B cell (primary cell): ENCODE results near the gene NOSTRIN. TPM values are rescaled to one million over a fixed set of nuclear protein-coding genes. Genes with fewer than 3 reads are reported as not detected.

Source experiments
- ATAC-seq: fragments of 200-7000 bp; cut with Tn5 transposase; one replicate; pipeline ENCODE4 v1.10.0; 2021; ENCODE audit warnings: low read depth, mild to moderate bottlenecking, moderate number of reproducible peaks, moderate library complexity
- CTCF ChIA-PET: fragments of 350-600 bp; sonication (Branson Sonifier 250); formaldehyde crosslinking; loops from one replicate; lab custom pipeline; 2021; ENCODE audit warnings: antibody characterized with exemption, inconsistent platforms; lab: Charles Lee
- POLR2A ChIA-PET: fragments of 350-600 bp; sonication (Branson Sonifier 250); formaldehyde crosslinking; loops from one replicate; lab custom pipeline; 2021; ENCODE audit warnings: antibody characterized with exemption; lab: Charles Lee
- DNase-seq: peaks from one replicate; pipeline ENCODE4 v3.0.0; 2013
- H2AFZ ChIP-seq: 2 replicates; pipeline ENCODE4 v1.6.1; 2012; ENCODE audit warnings: mild to moderate bottlenecking, low read depth, low read length; ENCODE audit not compliant: insufficient read depth, poor library complexity, severe bottlenecking
- H3K27ac ChIP-seq, 2 donors: 1 replicate in 1 of 2; 2 replicates in 1 of 2; pipeline ENCODE4 v1.5.1; 2012 to 2013; ENCODE audit warnings: low read length in 2 of 2, mild to moderate bottlenecking in 2 of 2, moderate library complexity in 1 of 2
- H3K27me3 ChIP-seq, 4 experiments: fragments of 200-600 bp in 1 of 4; sonication (generic) in 1 of 4; replicated peaks in 1 of 4; 1 replicate in 2 of 4; 2 replicates in 2 of 4; pipeline versions ENCODE4 v1.6.1 to v1.7.0; 2013 to 2016; ENCODE audit warnings: low read length in 3 of 4, mild to moderate bottlenecking in 2 of 4, mixed read lengths in 1 of 4, moderate library complexity in 1 of 4; ENCODE audit not compliant: insufficient read depth in 4 of 4, control insufficient read depth in 3 of 4; ENCODE audit errors: control extremely low read depth in 1 of 4
- H3K36me3 ChIP-seq, 2 experiments: replicated peaks in 1 of 2; 1 replicate in 1 of 2; 2 replicates in 1 of 2; pipeline versions ENCODE4 v1.6.1 to v1.7.1; 2013; ENCODE audit warnings: low read length in 1 of 2; ENCODE audit not compliant: insufficient read depth in 2 of 2, control insufficient read depth in 1 of 2; ENCODE audit errors: control extremely low read depth in 1 of 2, extremely low read depth in 1 of 2
- H3K4me1 ChIP-seq, 2 donors: fragments of 200-600 bp in 1 of 2; sonication (generic) in 1 of 2; 1 replicate in 1 of 2; 2 replicates in 1 of 2; pipeline versions ENCODE4 v1.5.1 to v1.6.1; 2013 to 2017; ENCODE audit warnings: low read length in 2 of 2; ENCODE audit not compliant: control insufficient read depth in 2 of 2, insufficient read depth in 2 of 2
- H3K4me2 ChIP-seq: replicated peaks from 2 replicates; pipeline ENCODE3; 2012; ENCODE audit warnings: mild to moderate bottlenecking, low read depth, low read length; ENCODE audit not compliant: poor library complexity, severe bottlenecking
- H3K4me3 ChIP-seq, 5 experiments: fragments of 200-600 bp in 1 of 5; sonication (generic) in 1 of 5; 1 replicate in 3 of 5; 2 replicates in 2 of 5; pipeline versions ENCODE4 v1.5.1 to v1.7.0; 2011 to 2016; ENCODE audit warnings: low read length in 4 of 5, mild to moderate bottlenecking in 4 of 5, low read depth in 2 of 5, control low read depth in 1 of 5, moderate library complexity in 1 of 5; ENCODE audit not compliant: insufficient read depth in 1 of 5; ENCODE audit errors: control extremely low read depth in 1 of 5, extremely low read depth in 1 of 5
- H3K79me2 ChIP-seq: fragments of 200-600 bp; sonication (generic); one replicate; pipeline ENCODE4 v1.6.0; 2016; ENCODE audit warnings: low read length; ENCODE audit not compliant: control insufficient read depth, insufficient read depth
- H3K9ac ChIP-seq: fragments of 200-600 bp; sonication (generic); 2 replicates; pipeline ENCODE4 v1.6.1; 2017; ENCODE audit warnings: mild to moderate bottlenecking, low read length, moderate library complexity
- H3K9me3 ChIP-seq, 3 donors: one replicate each; pipeline versions ENCODE4 v1.6.1 to v1.7.1; 2013; ENCODE audit warnings: low read length in 2 of 3; ENCODE audit not compliant: control insufficient read depth in 2 of 3, insufficient read depth in 1 of 3; ENCODE audit errors: control extremely low read depth in 1 of 3
- H4K20me1 ChIP-seq: 2 replicates; pipeline ENCODE4 v1.6.0; 2012; ENCODE audit warnings: mild to moderate bottlenecking, low read length; ENCODE audit not compliant: insufficient read depth, control insufficient read depth, poor library complexity, severe bottlenecking
- H3K27ac Mint-ChIP-seq: one replicate; pipeline ENCODE4 v1.8.0; 2021; ENCODE audit warnings: mixed read lengths
- H3K27me3 Mint-ChIP-seq: one replicate; pipeline ENCODE4 v1.8.0; 2021; ENCODE audit warnings: mixed read lengths
- H3K4me1 Mint-ChIP-seq: one replicate; pipeline ENCODE4 v1.8.0; 2021; ENCODE audit warnings: mixed read lengths
- H3K4me3 Mint-ChIP-seq: one replicate; pipeline ENCODE4 v1.8.0; 2021; ENCODE audit warnings: mixed read lengths
- H3K9me3 Mint-ChIP-seq: one replicate; pipeline ENCODE4 v1.8.0; 2022; ENCODE audit warnings: mixed read lengths; ENCODE audit not compliant: insufficient read depth
- CTCF ChIP-seq: fragments of 200-600 bp; IDR thresholded peaks from one replicate; pipeline ENCODE4 v1.8.0; 2022; ENCODE audit warnings: antibody characterized with exemption, mild to moderate bottlenecking
- EZH2 ChIP-seq: IDR thresholded peaks from 2 replicates; pipeline ENCODE4 v1.6.1; 2012; ENCODE audit warnings: borderline replicate concordance, low read depth, mild to moderate bottlenecking, moderate library complexity, low read length; ENCODE audit not compliant: insufficient read depth, poor library complexity, severe bottlenecking
- WGBS: methylation state at CpG from one replicate; pipeline ENCODE4 v1.1.5; 2013; ENCODE audit warnings: missing lambda C conversion rate; ENCODE audit not compliant: insufficient coverage; 5-methylcytosine and 5-hydroxymethylcytosine counted together
- intact Hi-C: fragments of 100-400 bp; cut with micrococcal nuclease; formaldehyde crosslinking; loops from one replicate; pipeline ENCODE4 v1.10.0; 2022
- polyA plus RNA-seq: library from polyadenylated mRNA; depleted of rRNA; stranded (reverse); fragments of >200 nt; gene quantifications from 2 replicates; pipeline ENCODE4 v1.2.3, GENCODE V29; 2012
- total RNA-seq, 2 donors: library from RNA; stranded (reverse); fragments of 120-200 nt in 1 of 2; gene quantifications; 1 replicate in 1 of 2; 2 replicates in 1 of 2; pipeline versions ENCODE4 v1.2.3 to v1.2.4, GENCODE V29; 2013 to 2022

Gene NOSTRIN
- total and polyA plus RNA-seq, 2 donors (not counting 1 experiment from before 2014, with no cell fraction given) = not detected

- H3K4me1 ChIP-seq = no peaks in the 10 kb centered on the region
- intact Hi-C loops = no loop called here
- Mint-ChIP-seq H3K4me3 (no peak overlapping the region), H3K27me3 (no peaks in the 10 kb centered on the region), H3K9me3 (peaks cover 2% of the 10 kb centered on the region), H3K27ac (no peak overlapping the region), H3K4me1 (no peaks in the 10 kb centered on the region)
- TF ChIP-seq CTCF (no peak), EZH2 (no peak)
- peaks cover 0 to 3% (median 0%) of the 10 kb centered on the region in 3 donors for H3K9me3 ChIP-seq
- no peak overlapping the region for H3K27ac ChIP-seq
- DNase-seq (no peak), ATAC-seq (no peak)
- no peaks in the 10 kb centered on the region for H3K79me2 ChIP-seq
- H3K27me3 ChIP-seq = no peaks in the 10 kb centered on the region
- ChIA-PET POLR2A (no interaction called here), CTCF (no interaction called here)
- H3K4me3 ChIP-seq = no peak overlapping the region
- H4K20me1 ChIP-seq = no peaks in the 10 kb centered on the region
- H3K9ac ChIP-seq = no peak overlapping the region
- H2AFZ ChIP-seq = no peak overlapping the region
- H3K36me3 ChIP-seq = no peaks in the 10 kb centered on the region
- no peak overlapping the region for H3K4me2 ChIP-seq
- WGBS = 0% methylated on average over 1 of the region's 1 CpG
Measured at GRCh38 chr2:168775837-168776236, 26.6 kb upstream of the NOSTRIN start.

DNA sequence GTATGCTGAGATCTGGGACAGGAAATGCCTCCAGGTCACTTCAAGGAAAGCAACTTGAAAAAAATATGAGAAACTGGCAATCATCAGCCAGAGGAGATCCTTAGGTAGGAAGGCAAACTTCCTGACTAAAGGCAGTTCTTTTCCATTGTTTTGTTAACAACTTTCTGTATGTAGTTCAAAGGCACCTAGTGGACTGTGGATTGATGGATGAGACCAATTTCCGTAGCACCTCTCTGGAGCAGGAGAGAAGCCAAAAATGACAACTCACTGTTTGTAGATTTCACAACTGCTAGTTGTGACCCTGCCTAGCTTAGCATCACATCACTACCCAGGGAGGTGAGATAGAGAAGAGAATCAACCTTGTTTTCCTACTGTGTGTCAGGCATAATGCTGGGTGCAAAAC lies 21.8 kb upstream of the NOSTRIN start:
- Histone ChIP-seq H2AFZ (no peak overlapping the region), H4K20me1 (no peaks in the 10 kb centered on the region), H3K9ac (no peak overlapping the region), H3K9me3 (no peaks in the 10 kb centered on the region), H3K4me1 (no peaks in the 10 kb centered on the region), H3K4me3 (no peak overlapping the region), H3K4me2 (no peak overlapping the region), H3K27ac (no peak overlapping the region), H3K79me2 (no peaks in the 10 kb centered on the region), H3K36me3 (no peaks in the 10 kb centered on the region), H3K27me3 (no peaks in the 10 kb centered on the region)
- Mint-ChIP-seq H3K4me3 (no peak overlapping the region), H3K4me1 (no peaks in the 10 kb centered on the region), H3K27ac (no peak overlapping the region), H3K9me3 (peaks cover 2% of the 10 kb centered on the region), H3K27me3 (no peaks in the 10 kb centered on the region)
- ChIA-PET CTCF (no interaction called here), POLR2A (no interaction called here)
- intact Hi-C loops = no loop called here
- TF ChIP-seq EZH2 (no peak), CTCF (no peak)
- ATAC-seq = no peak
- DNase-seq = no peak
- no CpG with 5 or more reads among the region's 1 CpG for WGBS
